Measurements from ENCODE around the gene TCEAL2.
"Not testable (repeated sequence)": the region's sequence is repeated elsewhere in the genome, so short reads cannot be mapped to it uniquely, and the experiment has no call there.

DNA sequence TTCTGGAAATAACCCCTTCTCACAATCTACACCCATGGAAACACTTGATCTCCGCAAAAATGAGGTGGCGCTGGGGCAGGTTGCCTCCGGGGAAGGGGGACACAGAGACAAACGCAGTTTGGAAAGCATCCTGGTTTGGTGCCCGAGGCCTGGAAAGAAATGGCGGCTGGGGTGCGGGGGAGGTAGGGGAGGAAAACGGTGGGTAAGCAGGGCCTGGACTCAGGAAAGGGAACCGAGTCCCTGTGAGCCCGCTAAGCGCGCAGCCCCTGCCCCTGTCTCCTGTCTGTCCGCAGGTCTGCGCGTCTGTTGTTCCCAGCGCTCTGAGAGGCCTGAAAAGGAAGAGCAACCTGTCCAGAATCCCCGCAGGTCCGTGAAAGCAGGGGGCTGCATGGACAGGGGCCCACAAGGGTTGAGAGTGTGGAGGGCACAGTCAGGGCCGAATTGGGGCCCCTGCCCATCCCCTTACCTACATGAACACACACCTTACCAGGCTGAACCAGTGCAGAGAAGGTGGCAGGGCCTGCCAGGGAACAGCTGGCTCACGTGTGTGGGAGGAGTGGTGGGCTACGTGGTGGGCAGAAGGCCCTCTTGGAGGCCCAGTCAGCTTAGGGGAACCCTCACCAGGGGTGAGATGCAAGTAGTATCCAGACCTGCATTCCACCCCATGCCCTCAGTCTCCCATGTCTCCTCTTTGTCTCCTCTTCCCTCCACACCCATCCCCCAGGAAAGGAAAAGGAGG is 770 bp downstream of the TCEAL2 start:
- TF ChIP-seq, protein P1, sequence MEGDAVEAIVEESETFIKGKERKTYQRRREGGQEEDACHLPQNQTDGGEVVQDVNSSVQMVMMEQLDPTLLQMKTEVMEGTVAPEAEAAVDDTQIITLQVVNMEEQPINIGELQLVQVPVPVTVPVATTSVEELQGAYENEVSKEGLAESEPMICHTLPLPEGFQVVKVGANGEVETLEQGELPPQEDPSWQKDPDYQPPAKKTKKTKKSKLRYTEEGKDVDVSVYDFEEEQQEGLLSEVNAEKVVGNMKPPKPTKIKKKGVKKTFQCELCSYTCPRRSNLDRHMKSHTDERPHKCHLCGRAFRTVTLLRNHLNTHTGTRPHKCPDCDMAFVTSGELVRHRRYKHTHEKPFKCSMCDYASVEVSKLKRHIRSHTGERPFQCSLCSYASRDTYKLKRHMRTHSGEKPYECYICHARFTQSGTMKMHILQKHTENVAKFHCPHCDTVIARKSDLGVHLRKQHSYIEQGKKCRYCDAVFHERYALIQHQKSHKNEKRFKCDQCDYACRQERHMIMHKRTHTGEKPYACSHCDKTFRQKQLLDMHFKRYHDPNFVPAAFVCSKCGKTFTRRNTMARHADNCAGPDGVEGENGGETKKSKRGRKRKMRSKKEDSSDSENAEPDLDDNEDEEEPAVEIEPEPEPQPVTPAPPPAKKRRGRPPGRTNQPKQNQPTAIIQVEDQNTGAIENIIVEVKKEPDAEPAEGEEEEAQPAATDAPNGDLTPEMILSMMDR (IDR thresholded peaks at IDR 0.05; ENCODE audit: control extremely low read depth in 1 of 3, insufficient read depth in 1 of 3, low read depth in 1 of 3, low read length in 3 of 3), result not testable (repeated sequence)
- TF ChIP-seq, protein P2, sequence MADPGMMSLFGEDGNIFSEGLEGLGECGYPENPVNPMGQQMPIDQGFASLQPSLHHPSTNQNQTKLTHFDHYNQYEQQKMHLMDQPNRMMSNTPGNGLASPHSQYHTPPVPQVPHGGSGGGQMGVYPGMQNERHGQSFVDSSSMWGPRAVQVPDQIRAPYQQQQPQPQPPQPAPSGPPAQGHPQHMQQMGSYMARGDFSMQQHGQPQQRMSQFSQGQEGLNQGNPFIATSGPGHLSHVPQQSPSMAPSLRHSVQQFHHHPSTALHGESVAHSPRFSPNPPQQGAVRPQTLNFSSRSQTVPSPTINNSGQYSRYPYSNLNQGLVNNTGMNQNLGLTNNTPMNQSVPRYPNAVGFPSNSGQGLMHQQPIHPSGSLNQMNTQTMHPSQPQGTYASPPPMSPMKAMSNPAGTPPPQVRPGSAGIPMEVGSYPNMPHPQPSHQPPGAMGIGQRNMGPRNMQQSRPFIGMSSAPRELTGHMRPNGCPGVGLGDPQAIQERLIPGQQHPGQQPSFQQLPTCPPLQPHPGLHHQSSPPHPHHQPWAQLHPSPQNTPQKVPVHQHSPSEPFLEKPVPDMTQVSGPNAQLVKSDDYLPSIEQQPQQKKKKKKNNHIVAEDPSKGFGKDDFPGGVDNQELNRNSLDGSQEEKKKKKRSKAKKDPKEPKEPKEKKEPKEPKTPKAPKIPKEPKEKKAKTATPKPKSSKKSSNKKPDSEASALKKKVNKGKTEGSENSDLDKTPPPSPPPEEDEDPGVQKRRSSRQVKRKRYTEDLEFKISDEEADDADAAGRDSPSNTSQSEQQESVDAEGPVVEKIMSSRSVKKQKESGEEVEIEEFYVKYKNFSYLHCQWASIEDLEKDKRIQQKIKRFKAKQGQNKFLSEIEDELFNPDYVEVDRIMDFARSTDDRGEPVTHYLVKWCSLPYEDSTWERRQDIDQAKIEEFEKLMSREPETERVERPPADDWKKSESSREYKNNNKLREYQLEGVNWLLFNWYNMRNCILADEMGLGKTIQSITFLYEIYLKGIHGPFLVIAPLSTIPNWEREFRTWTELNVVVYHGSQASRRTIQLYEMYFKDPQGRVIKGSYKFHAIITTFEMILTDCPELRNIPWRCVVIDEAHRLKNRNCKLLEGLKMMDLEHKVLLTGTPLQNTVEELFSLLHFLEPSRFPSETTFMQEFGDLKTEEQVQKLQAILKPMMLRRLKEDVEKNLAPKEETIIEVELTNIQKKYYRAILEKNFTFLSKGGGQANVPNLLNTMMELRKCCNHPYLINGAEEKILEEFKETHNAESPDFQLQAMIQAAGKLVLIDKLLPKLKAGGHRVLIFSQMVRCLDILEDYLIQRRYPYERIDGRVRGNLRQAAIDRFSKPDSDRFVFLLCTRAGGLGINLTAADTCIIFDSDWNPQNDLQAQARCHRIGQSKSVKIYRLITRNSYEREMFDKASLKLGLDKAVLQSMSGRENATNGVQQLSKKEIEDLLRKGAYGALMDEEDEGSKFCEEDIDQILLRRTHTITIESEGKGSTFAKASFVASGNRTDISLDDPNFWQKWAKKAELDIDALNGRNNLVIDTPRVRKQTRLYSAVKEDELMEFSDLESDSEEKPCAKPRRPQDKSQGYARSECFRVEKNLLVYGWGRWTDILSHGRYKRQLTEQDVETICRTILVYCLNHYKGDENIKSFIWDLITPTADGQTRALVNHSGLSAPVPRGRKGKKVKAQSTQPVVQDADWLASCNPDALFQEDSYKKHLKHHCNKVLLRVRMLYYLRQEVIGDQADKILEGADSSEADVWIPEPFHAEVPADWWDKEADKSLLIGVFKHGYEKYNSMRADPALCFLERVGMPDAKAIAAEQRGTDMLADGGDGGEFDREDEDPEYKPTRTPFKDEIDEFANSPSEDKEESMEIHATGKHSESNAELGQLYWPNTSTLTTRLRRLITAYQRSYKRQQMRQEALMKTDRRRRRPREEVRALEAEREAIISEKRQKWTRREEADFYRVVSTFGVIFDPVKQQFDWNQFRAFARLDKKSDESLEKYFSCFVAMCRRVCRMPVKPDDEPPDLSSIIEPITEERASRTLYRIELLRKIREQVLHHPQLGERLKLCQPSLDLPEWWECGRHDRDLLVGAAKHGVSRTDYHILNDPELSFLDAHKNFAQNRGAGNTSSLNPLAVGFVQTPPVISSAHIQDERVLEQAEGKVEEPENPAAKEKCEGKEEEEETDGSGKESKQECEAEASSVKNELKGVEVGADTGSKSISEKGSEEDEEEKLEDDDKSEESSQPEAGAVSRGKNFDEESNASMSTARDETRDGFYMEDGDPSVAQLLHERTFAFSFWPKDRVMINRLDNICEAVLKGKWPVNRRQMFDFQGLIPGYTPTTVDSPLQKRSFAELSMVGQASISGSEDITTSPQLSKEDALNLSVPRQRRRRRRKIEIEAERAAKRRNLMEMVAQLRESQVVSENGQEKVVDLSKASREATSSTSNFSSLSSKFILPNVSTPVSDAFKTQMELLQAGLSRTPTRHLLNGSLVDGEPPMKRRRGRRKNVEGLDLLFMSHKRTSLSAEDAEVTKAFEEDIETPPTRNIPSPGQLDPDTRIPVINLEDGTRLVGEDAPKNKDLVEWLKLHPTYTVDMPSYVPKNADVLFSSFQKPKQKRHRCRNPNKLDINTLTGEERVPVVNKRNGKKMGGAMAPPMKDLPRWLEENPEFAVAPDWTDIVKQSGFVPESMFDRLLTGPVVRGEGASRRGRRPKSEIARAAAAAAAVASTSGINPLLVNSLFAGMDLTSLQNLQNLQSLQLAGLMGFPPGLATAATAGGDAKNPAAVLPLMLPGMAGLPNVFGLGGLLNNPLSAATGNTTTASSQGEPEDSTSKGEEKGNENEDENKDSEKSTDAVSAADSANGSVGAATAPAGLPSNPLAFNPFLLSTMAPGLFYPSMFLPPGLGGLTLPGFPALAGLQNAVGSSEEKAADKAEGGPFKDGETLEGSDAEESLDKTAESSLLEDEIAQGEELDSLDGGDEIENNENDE (IDR thresholded peaks at IDR 0.05; ENCODE audit: insufficient replicate concordance, low read length), result not testable (repeated sequence)
- TF ChIP-seq EZH2 (IDR thresholded peaks at IDR 0.05; ENCODE audit: low read depth, low read length, severe bottlenecking); JUND (IDR thresholded peaks at IDR 0.05; ENCODE audit: low read length); CREB1 (IDR thresholded peaks at IDR 0.05): not testable (repeated sequence)

All from H1 (cell line).